ENCODE results near the gene RAD51B.

Gene RAD51B

GRCh38 chr14:67994531-67994930 is 175.0 kb downstream of the RAD51B start:
- no peak for TF ChIP-seq CTCF (IDR thresholded peaks at IDR 0.05)

GRCh38 chr14:67996235-67996634 is 176.7 kb downstream of the RAD51B start:
- no peak for TF ChIP-seq CTCF (IDR thresholded peaks at IDR 0.05)

GRCh38 chr14:67998834-67999233 is 179.3 kb downstream of the RAD51B start:
- no peak for TF ChIP-seq CTCF (IDR thresholded peaks at IDR 0.05)

- TF ChIP-seq CTCF (IDR thresholded peaks at IDR 0.05), result no peak
Observed at GRCh38 chr14:67999290-67999689, 179.7 kb downstream of the RAD51B start.

- TF ChIP-seq CTCF (IDR thresholded peaks at IDR 0.05), result no peak
Observed at GRCh38 chr14:67999705-68000384, 180.3 kb downstream of the RAD51B start.

GRCh38 chr14:68000511-68000910 is 180.9 kb downstream of the RAD51B start:
- TF ChIP-seq CTCF (IDR thresholded peaks at IDR 0.05), result no peak

GRCh38 chr14:68008491-68008890 is 188.9 kb downstream of the RAD51B start:
- TF ChIP-seq CTCF (IDR thresholded peaks at IDR 0.05), result no peak
